RWPE2 (cell line): ENCODE results near the gene TRABD2A.

ENCODE experiments used
- ATAC-seq: fragments of 200-7000 bp; cut with Tn5 transposase; 3 replicates; pipeline ENCODE4 v1.9.1; 2021; ENCODE audit warnings: low read depth
- DNase-seq: peaks from one replicate; pipeline ENCODE4 v3.0.0-alpha.2; 2020; ENCODE audit warnings: low spot score
- H3K27ac ChIP-seq: fragments of 450-650 bp; 2 replicates; pipeline ENCODE4 v1.5.1; 2017; ENCODE audit warnings: mild to moderate bottlenecking; ENCODE audit not compliant: poor library complexity, severe bottlenecking
- H3K27me3 ChIP-seq: fragments of 250-450 bp; sonication (Bioruptor Pico); 2 replicates; pipeline ENCODE4 v1.5.1; 2021; ENCODE audit warnings: mild to moderate bottlenecking, moderate library complexity; ENCODE audit not compliant: insufficient read depth, poor library complexity, severe bottlenecking
- H3K36me3 ChIP-seq: fragments of 250-450 bp; sonication (Bioruptor Pico); 2 replicates; pipeline ENCODE4 v1.5.1; 2020; ENCODE audit warnings: low read depth, mild to moderate bottlenecking, moderate library complexity
- H3K4me1 ChIP-seq: fragments of 250-450 bp; sonication (Bioruptor Pico); 2 replicates; pipeline ENCODE4 v1.5.1; 2021; ENCODE audit warnings: mild to moderate bottlenecking, moderate library complexity; ENCODE audit not compliant: insufficient read depth, poor library complexity, severe bottlenecking
- H3K4me3 ChIP-seq: fragments of 250-450 bp; sonication (Bioruptor Pico); 2 replicates; pipeline ENCODE4 v1.5.1; 2021; ENCODE audit warnings: mild to moderate bottlenecking, moderate library complexity; ENCODE audit not compliant: severe bottlenecking
- H3K9me3 ChIP-seq: fragments of 250-450 bp; sonication (Bioruptor Pico); 2 replicates; pipeline ENCODE4 v1.5.1; 2021; ENCODE audit warnings: mild to moderate bottlenecking, moderate library complexity; ENCODE audit not compliant: severe bottlenecking
- TF ChIP-seq, protein P1 (sequence below): fragments of 450-650 bp; IDR thresholded peaks from one replicate; pipeline ENCODE4 v1.5.1; 2017; ENCODE audit warnings: mild to moderate bottlenecking, moderate library complexity; ENCODE audit not compliant: poor library complexity, severe bottlenecking

TRABD2A gene

DNA sequence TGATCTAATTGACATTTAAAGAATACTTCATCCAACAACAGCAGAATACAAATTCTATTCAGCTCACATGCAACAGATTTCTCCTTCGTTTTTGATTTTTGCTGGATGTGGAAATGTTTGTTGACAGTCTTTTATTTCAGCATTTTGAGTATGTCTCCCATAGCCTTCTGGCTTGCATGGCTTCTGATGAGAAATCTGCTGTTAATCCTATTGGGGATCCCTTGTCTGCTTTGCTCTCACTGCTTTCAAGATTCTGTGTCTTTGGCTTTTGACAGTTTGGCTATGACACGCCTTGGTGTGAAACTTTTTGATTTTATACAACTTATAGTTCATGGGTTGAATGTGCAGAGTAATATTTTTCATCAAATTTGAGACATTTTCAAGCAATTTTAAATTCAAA is 44.7 kb downstream of the TRABD2A start:
- ATAC-seq: no peak
- Histone ChIP-seq H3K27me3 (no peaks in the 10 kb centered on the region), H3K27ac (no peak overlapping the region), H3K4me3 (no peak overlapping the region), H3K9me3 (no peaks in the 10 kb centered on the region), H3K4me1 (no peaks in the 10 kb centered on the region), H3K36me3 (no peaks in the 10 kb centered on the region)
- TF ChIP-seq, protein P1, sequence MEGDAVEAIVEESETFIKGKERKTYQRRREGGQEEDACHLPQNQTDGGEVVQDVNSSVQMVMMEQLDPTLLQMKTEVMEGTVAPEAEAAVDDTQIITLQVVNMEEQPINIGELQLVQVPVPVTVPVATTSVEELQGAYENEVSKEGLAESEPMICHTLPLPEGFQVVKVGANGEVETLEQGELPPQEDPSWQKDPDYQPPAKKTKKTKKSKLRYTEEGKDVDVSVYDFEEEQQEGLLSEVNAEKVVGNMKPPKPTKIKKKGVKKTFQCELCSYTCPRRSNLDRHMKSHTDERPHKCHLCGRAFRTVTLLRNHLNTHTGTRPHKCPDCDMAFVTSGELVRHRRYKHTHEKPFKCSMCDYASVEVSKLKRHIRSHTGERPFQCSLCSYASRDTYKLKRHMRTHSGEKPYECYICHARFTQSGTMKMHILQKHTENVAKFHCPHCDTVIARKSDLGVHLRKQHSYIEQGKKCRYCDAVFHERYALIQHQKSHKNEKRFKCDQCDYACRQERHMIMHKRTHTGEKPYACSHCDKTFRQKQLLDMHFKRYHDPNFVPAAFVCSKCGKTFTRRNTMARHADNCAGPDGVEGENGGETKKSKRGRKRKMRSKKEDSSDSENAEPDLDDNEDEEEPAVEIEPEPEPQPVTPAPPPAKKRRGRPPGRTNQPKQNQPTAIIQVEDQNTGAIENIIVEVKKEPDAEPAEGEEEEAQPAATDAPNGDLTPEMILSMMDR: no peak
- DNase-seq: no peak

DNA sequence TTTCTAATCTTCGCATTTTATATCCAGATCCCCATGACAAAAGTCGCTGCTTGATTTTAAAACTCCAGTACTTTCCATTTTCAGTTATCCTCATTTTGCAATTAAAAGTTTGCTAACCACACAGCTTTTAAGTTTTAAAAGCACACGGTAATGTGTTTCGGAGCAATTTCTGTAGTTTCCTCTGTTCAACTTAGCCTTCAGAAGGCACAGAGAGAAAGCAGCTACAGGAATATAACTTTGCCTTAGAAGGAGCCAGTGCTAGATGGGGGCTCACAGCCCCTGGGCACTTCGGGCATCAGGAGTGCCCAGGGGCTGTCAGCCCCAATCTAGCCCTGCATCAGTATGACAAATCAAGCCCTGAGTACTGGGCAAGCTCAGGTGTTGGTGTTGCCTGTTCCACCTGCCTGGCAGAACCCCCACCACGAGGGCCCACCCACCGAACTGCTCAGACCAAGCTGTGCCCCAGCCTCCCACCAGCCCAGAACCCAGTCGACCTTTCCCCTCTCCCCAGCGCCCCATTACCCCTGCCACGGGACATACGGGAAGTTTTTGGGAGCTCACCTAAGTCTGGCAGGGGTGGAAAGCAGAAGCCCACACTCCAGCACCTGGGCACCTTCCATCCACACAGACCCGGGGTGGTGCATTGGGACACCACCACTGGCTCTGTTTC is 47.3 kb downstream of the TRABD2A start:
- Histone ChIP-seq H3K36me3 (no peaks in the 10 kb centered on the region), H3K4me1 (no peaks in the 10 kb centered on the region), H3K9me3 (no peaks in the 10 kb centered on the region), H3K27ac (no peak overlapping the region), H3K27me3 (no peaks in the 10 kb centered on the region), H3K4me3 (no peak overlapping the region)
- DNase-seq (no peak), ATAC-seq (no peak)
- TF ChIP-seq, protein P1: no peak

DNA sequence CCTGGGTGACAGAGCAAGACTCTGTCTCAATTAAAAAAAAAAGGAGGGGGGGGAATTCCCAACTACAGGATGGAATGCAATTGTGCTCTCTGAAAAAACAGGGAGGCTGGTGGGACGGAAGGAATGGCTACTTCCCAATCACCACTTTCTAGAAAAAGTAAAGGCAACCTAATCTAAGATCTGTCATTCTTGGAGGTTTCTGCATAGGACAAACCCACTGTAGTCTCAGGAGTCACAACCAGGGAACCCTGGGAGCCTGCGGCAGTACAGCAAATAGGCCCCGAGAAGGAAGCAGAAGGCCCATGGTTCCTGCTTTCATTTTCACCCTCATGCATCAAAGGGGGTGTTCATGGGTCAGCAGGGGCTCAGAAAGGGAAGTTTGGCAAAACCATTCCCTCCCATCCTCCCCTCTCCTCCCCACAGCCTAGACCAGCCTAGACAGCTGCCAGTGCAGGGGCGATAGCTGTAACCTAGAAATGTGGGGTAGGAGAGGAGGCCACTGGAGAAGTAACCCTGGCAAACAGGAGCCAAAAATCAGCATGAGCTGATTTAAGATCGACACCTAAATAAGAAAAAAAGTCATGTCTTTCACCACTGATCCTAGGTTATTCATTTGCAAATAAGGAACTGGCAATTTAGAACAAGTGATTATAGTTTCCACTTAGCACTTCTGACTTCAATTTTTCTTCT is 48.0 kb downstream of the TRABD2A start:
- DNase-seq: no peak
- H3K4me3 ChIP-seq: no peak overlapping the region
- H3K27me3 ChIP-seq: no peaks in the 10 kb centered on the region
- TF ChIP-seq, protein P1: no peak
- H3K4me1 ChIP-seq: no peaks in the 10 kb centered on the region
- ATAC-seq: no peak
- no peaks in the 10 kb centered on the region for H3K36me3 ChIP-seq
- no peaks in the 10 kb centered on the region for H3K9me3 ChIP-seq
- no peak overlapping the region for H3K27ac ChIP-seq

DNA sequence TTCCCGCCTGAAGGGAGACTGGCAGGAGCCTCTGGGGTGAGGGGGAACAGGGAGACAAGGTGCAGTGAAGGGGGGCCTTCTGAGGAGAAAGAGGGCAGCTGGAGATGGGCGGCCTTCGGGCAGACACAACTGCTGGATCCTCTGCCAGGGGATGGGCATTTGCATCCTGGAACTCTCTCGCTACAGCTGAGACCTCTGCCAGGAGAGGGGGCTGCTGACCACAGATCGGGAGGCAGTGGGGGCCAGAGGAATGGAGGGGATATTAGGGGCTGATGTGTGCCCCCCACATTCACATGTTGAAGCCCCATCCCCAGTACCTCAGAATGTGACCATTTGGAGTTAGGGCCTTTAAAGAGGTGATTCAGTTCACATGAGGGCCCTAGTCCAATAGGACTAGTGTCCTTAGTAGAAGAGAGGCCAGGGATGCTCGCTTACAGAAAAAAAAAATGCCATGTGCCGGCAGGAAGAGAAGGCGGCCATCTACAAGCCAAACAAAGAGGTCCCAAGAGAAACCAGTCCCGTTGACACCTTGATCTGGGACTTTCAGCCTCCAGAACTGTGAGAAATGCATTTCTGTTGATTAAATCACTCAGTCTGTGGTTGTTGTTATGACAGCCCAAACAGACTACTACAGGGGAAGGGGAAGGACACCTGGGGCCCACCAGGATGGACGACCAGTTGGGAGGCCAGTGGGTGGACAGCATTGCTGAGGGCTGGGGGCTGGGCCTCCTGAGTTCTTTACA is 50.0 kb downstream of the TRABD2A start:
- no peak for DNase-seq
- H3K36me3 ChIP-seq: no peaks in the 10 kb centered on the region
- H3K27ac ChIP-seq: no peak overlapping the region
- H3K9me3 ChIP-seq: no peaks in the 10 kb centered on the region
- H3K4me1 ChIP-seq: no peaks in the 10 kb centered on the region
- TF ChIP-seq, protein P1: no peak
- no peak for ATAC-seq
- no peak overlapping the region for H3K4me3 ChIP-seq
- no peaks in the 10 kb centered on the region for H3K27me3 ChIP-seq
